ENCODE results near the gene TMEM138.

GRCh38 chr11:61331651-61332050 lies 30.5 kb upstream of the TMEM138 start:
- no peak for TF ChIP-seq CTCF (IDR thresholded peaks at IDR 0.05)
- TF ChIP-seq FOXJ3 (CRISPR knock-in tag; IDR thresholded peaks at IDR 0.05; ENCODE audit: borderline replicate concordance): no peak
- TF ChIP-seq ATF3 (CRISPR knock-in tag; conservative IDR thresholded peaks at IDR 0.05): no peak
- no peak for TF ChIP-seq FOXP4 (CRISPR knock-in tag; IDR thresholded peaks at IDR 0.05)
- no peak for TF ChIP-seq E2F4 (CRISPR knock-in tag; IDR thresholded peaks at IDR 0.05; ENCODE audit: borderline replicate concordance, low read depth)
- no peak for TF ChIP-seq ATF1 (CRISPR knock-in tag; IDR thresholded peaks at IDR 0.05)
- no peak for TF ChIP-seq ZNF423 (CRISPR knock-in tag; IDR thresholded peaks at IDR 0.05)
- TF ChIP-seq CREM (CRISPR knock-in tag; IDR thresholded peaks at IDR 0.05): no peak
- TF ChIP-seq MAX (CRISPR knock-in tag; IDR thresholded peaks at IDR 0.05): no peak
- no peak for TF ChIP-seq NR2C2 (CRISPR knock-in tag; IDR thresholded peaks at IDR 0.05)
